HepG2 (cell line): ENCODE results near the gene NOSIP. TPM values are rescaled to one million over a fixed set of nuclear protein-coding genes. Genes with fewer than 3 reads are reported as not detected.

Experiments used
- ATAC-seq: fragments of 200-7000 bp; cut with Tn5 transposase; 3 replicates; pipeline ENCODE4 v1.9.1; 2020; ENCODE audit warnings: mild to moderate bottlenecking, moderate library complexity
- BruUV-seq: library from RNA; stranded (reverse); fragments of 400-500 nt; replicated peaks from 2 replicates; lab custom pipeline; 2021; lab: Mats Ljungman, UMichigan
- CTCF ChIA-PET: fragments of 300-600 bp; formaldehyde crosslinking; extraction: SDS; loops from one replicate; lab custom pipeline; 2021; ENCODE audit warnings: low total read pairs, inconsistent platforms, low intra/inter-chr PET ratio; lab: Yijun Ruan, JAX
- POLR2A ChIA-PET: fragments of 350-600 bp; sonication (Branson Sonifier 250); formaldehyde crosslinking; loops from one replicate; lab custom pipeline; 2020; ENCODE audit warnings: antibody characterized with exemption, inconsistent platforms; lab: Yijun Ruan, JAX
- DNase-seq: peaks from one replicate; pipeline ENCODE4 v3.0.0-alpha.2; 2015; ENCODE audit warnings: low spot score
- FAIRE-seq: peaks from 3 replicates; lab custom pipeline; 2011; peaks lifted over from hg19 to GRCh38; lab: Jason Lieb, UNC
- H2AFZ ChIP-seq: one replicate; pipeline ENCODE4 v1.6.1; 2011; ENCODE audit warnings: low read length, inconsistent platforms
- H3K27ac ChIP-seq: fragments of 300-600 bp; 3 replicates; pipeline ENCODE4 v1.8.0; 2011; ENCODE audit warnings: mixed run types, mild to moderate bottlenecking, mixed read lengths, low read length, inconsistent platforms; ENCODE audit not compliant: insufficient read depth; ENCODE audit errors: extremely low read length
- H3K27me3 ChIP-seq, 2 experiments: fragments of 200-600 bp in 1 of 2; 2 replicates in 1 of 2; 3 replicates in 1 of 2; pipeline versions ENCODE4 v1.6.0 to v1.8.0; 2011; ENCODE audit warnings: low read length in 2 of 2, mild to moderate bottlenecking in 2 of 2, moderate library complexity in 2 of 2, inconsistent platforms in 1 of 2; ENCODE audit not compliant: insufficient read depth in 2 of 2, control insufficient read depth in 1 of 2
- H3K36me3 ChIP-seq, 2 experiments: fragments of 200-600 bp in 1 of 2; replicated peaks in 1 of 2; 2 replicates in 1 of 2; 3 replicates in 1 of 2; pipeline versions ENCODE4 v1.5.1 to v1.8.0; 2011; ENCODE audit warnings: low read length in 2 of 2, inconsistent platforms in 1 of 2; ENCODE audit not compliant: insufficient read depth in 2 of 2, control insufficient read depth in 1 of 2
- H3K4me1 ChIP-seq: 2 replicates; pipeline ENCODE4 v1.5.1; 2012; ENCODE audit warnings: low read length, inconsistent platforms; ENCODE audit not compliant: insufficient read depth
- H3K4me2 ChIP-seq: 2 replicates; pipeline ENCODE4 v1.6.0; 2011; ENCODE audit warnings: low read depth, low read length, inconsistent platforms
- H3K4me3 ChIP-seq, 3 experiments: fragments of 200-600 bp in 1 of 3; sonication (generic), shearing (Covaris generic) in 1 of 3; replicated peaks in 1 of 3; 2 replicates each; pipeline ENCODE4 v1.5.1; 2011 to 2016; ENCODE audit warnings: low read length in 3 of 3, inconsistent platforms in 2 of 3, low read depth in 2 of 3, mild to moderate bottlenecking in 2 of 3, control low read depth in 1 of 3, mixed read lengths in 1 of 3; ENCODE audit not compliant: insufficient read depth in 1 of 3
- H3K79me2 ChIP-seq: one replicate; pipeline ENCODE4 v1.6.1; 2011; ENCODE audit warnings: low read length, inconsistent platforms; ENCODE audit not compliant: insufficient read depth
- H3K9ac ChIP-seq: 2 replicates; pipeline ENCODE4 v1.6.0; 2011; ENCODE audit warnings: mild to moderate bottlenecking, low read depth, low read length, inconsistent platforms; ENCODE audit not compliant: insufficient read depth
- H3K9me3 ChIP-seq: 2 replicates; pipeline ENCODE4 v1.5.1; 2012; ENCODE audit warnings: mild to moderate bottlenecking, low read length
- H4K20me1 ChIP-seq: 2 replicates; pipeline ENCODE4 v1.6.0; 2011; ENCODE audit warnings: inconsistent platforms, mild to moderate bottlenecking, low read length, moderate library complexity; ENCODE audit not compliant: insufficient read depth
- ATF7-NPFF ChIP-seq: sonication (generic); formaldehyde crosslinking; IDR thresholded peaks from 2 replicates; pipeline ENCODE4 v1.8.1; 2023; ENCODE audit warnings: mild to moderate bottlenecking, low read depth, missing genetic modification reagents, moderate library complexity
- HNRNPUL1 ChIP-seq: fragments of 200-400 bp; formaldehyde crosslinking; IDR thresholded peaks from 2 replicates; pipeline ENCODE4 v1.6.1; 2017; ENCODE audit warnings: low read depth, mild to moderate bottlenecking, low read length, moderate library complexity
- MED13 ChIP-seq: sonication (generic); formaldehyde crosslinking; IDR thresholded peaks from 2 replicates; pipeline ENCODE4 v1.5.0; 2020; ENCODE audit warnings: missing genetic modification reagents
- POLR2AphosphoS2 ChIP-seq: IDR thresholded peaks from 2 replicates; pipeline ENCODE4 v1.6.1; 2011; ENCODE audit warnings: low read depth, low read length, improper control_type of control experiment
- SAP130 ChIP-seq: IDR thresholded peaks from 2 replicates; pipeline ENCODE4 v1.6.1; 2016; ENCODE audit warnings: low read depth
- SRY ChIP-seq: sonication (generic); formaldehyde crosslinking; IDR thresholded peaks from 2 replicates; pipeline ENCODE4 v1.8.0; 2022; ENCODE audit warnings: mild to moderate bottlenecking, missing genetic modification reagents
- THYN1 ChIP-seq: sonication (generic); formaldehyde crosslinking; IDR thresholded peaks from 2 replicates; pipeline ENCODE4 v1.8.1; 2023; ENCODE audit warnings: low read depth, mild to moderate bottlenecking, moderate library complexity, missing genetic modification reagents, borderline replicate concordance
- XBP1 ChIP-seq: sonication (generic); formaldehyde crosslinking; IDR thresholded peaks from 2 replicates; pipeline ENCODE4 v1.5.0; 2020; ENCODE audit warnings: missing genetic modification reagents
- ZBTB14 ChIP-seq: sonication (generic); formaldehyde crosslinking; IDR thresholded peaks from 2 replicates; pipeline ENCODE4 v1.4.0; 2020; ENCODE audit warnings: missing genetic modification reagents
- ZBTB20 ChIP-seq: sonication (generic); formaldehyde crosslinking; IDR thresholded peaks from 2 replicates; pipeline ENCODE4 v1.8.1; 2023; ENCODE audit warnings: missing genetic modification reagents, low read depth, mild to moderate bottlenecking, borderline replicate concordance
- ZNF101 ChIP-seq: sonication (generic); formaldehyde crosslinking; IDR thresholded peaks from 2 replicates; pipeline ENCODE4 v1.4.0; 2020; ENCODE audit warnings: mild to moderate bottlenecking, low read depth, missing genetic modification reagents, borderline replicate concordance
- ZNF3 ChIP-seq: IDR thresholded peaks from 2 replicates; pipeline ENCODE4 v1.7.0; 2017; ENCODE audit warnings: inconsistent platforms
- ZNF329 ChIP-seq: sonication (generic); formaldehyde crosslinking; IDR thresholded peaks from 2 replicates; pipeline ENCODE4 v1.9.0; 2021; ENCODE audit warnings: low read depth, mild to moderate bottlenecking, missing genetic modification reagents
- ZNF513 ChIP-seq: sonication (generic); formaldehyde crosslinking; conservative IDR thresholded peaks from 2 replicates; pipeline ENCODE4 v1.5.0; 2020; ENCODE audit warnings: missing genetic modification reagents
- ZNF713 ChIP-seq: sonication (generic); formaldehyde crosslinking; IDR thresholded peaks from 2 replicates; pipeline ENCODE4 v1.4.0; 2020; ENCODE audit warnings: mild to moderate bottlenecking, missing genetic modification reagents
- ZNF782 ChIP-seq: sonication (generic); formaldehyde crosslinking; IDR thresholded peaks from 2 replicates; pipeline ENCODE4 v1.4.0; 2020; ENCODE audit warnings: missing genetic modification reagents, mild to moderate bottlenecking, borderline replicate concordance
- ZNF850 ChIP-seq: sonication (generic); formaldehyde crosslinking; conservative IDR thresholded peaks from 2 replicates; pipeline ENCODE4 v1.9.0; 2021; ENCODE audit warnings: mild to moderate bottlenecking, missing genetic modification reagents
- WGBS: methylation state at CpG from one replicate; pipeline ENCODE4 v1.1.6; 2017; ENCODE audit warnings: low lambda C conversion rate; 5-methylcytosine and 5-hydroxymethylcytosine counted together
- in situ Hi-C: cut with HindIII; loops from 2 replicates; pipeline ENCODE4 v1.10.0; 2017; ENCODE audit warnings: low pct_unique_long_range_greater_than_20kb; ENCODE audit not compliant: extremely low pct_ligation_motif_present
- intact Hi-C: fragments of 100-400 bp; cut with micrococcal nuclease; formaldehyde crosslinking; loops from one replicate; pipeline ENCODE4 v1.10.0; 2022; ENCODE audit not compliant: unreplicated experiment
- polyA plus RNA-seq, 8 experiments: library from polyadenylated mRNA; depleted of rRNA in 3 of 8; stranded (reverse) in 7 of 8; unstranded in 1 of 8; fragments of >200 nt; fragmentation: Illumina TruSeq in 4 of 8; extraction: Trizol in 4 of 8; gene quantifications; 2 replicates each; pipeline versions ENCODE4 v1.2.1 to v1.2.3, GENCODE V29; 2011 to 2016; ENCODE audit warnings: low read depth in 4 of 8, missing spikeins in 1 of 8, mixed read lengths in 1 of 8; ENCODE audit not compliant: insufficient read depth in 1 of 8
- total RNA-seq, 5 experiments: library from RNA; depleted of rRNA; stranded (reverse); fragments of >200 nt; fragmentation: Illumina TruSeq; extraction: Trizol; gene quantifications; 2 replicates each; pipeline ENCODE4 v1.2.3, GENCODE V29; 2016; ENCODE audit warnings: low read depth in 1 of 5
- TF ChIP-seq, protein P1 (sequence below): sonication (generic); formaldehyde crosslinking; IDR thresholded peaks from 2 replicates; pipeline ENCODE4 v1.4.0; 2020; ENCODE audit warnings: mild to moderate bottlenecking, missing genetic modification reagents

NOSIP gene
- total and polyA plus RNA-seq, 2 of the 13 experiments (the other 11 are each of a cell fraction or from before 2014, with no cell fraction given): 54.3 to 78.0 TPM

- no peak overlapping the region for H3K9ac ChIP-seq
- in situ Hi-C loops: no loop called here
- ChIA-PET CTCF (interaction anchor here (1.2 kb wide), 1 partner anchor 36 kb away, joined by 3 read pairs; no protein-coding TSS in a partner anchor), POLR2A (interaction anchor here (0.6 to 0.9 kb wide), 2 partner anchors 26 to 32 kb away, joined by 3 to 4 read pairs; partner anchors contain the start of gene FCGRT)
- intact Hi-C loops: no loop called here
- no peak overlapping the region for H3K4me2 ChIP-seq
- no peak overlapping the region for H2AFZ ChIP-seq
- no peaks in the 10 kb centered on the region for H3K4me1 ChIP-seq
- 83% methylated on average over 3 of the region's 5 CpGs for WGBS
- BruUV-seq: no TSS peak
- ATAC-seq (no peak), DNase-seq (no peak), FAIRE-seq (no peak)
- TF ChIP-seq MED13 (CRISPR knock-in tag) (no peak), SAP130 (no peak), ZNF329 (CRISPR knock-in tag) (no peak), ZBTB20 (CRISPR knock-in tag) (no peak), ZNF101 (CRISPR knock-in tag) (no peak), HNRNPUL1 (no peak), ZNF850 (CRISPR knock-in tag) (no peak), ZNF782 (no peak), POLR2AphosphoS2 (no peak), ZBTB14 (no peak), ZNF3 (CRISPR knock-in tag) (no peak), XBP1 (no peak), THYN1 (no peak), ZNF713 (CRISPR knock-in tag) (no peak), ATF7-NPFF (CRISPR knock-in tag) (no peak), ZNF513 (CRISPR knock-in tag) (no peak), SRY (CRISPR knock-in tag) (no peak)
- TF ChIP-seq, protein P1, sequence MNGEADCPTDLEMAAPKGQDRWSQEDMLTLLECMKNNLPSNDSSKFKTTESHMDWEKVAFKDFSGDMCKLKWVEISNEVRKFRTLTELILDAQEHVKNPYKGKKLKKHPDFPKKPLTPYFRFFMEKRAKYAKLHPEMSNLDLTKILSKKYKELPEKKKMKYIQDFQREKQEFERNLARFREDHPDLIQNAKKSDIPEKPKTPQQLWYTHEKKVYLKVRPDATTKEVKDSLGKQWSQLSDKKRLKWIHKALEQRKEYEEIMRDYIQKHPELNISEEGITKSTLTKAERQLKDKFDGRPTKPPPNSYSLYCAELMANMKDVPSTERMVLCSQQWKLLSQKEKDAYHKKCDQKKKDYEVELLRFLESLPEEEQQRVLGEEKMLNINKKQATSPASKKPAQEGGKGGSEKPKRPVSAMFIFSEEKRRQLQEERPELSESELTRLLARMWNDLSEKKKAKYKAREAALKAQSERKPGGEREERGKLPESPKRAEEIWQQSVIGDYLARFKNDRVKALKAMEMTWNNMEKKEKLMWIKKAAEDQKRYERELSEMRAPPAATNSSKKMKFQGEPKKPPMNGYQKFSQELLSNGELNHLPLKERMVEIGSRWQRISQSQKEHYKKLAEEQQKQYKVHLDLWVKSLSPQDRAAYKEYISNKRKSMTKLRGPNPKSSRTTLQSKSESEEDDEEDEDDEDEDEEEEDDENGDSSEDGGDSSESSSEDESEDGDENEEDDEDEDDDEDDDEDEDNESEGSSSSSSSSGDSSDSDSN: no peak
- H3K4me3 ChIP-seq: no peak overlapping the region
- H4K20me1 ChIP-seq: no peaks in the 10 kb centered on the region
- no peaks in the 10 kb centered on the region for H3K9me3 ChIP-seq
- H3K36me3 ChIP-seq: peaks cover 8 to 30% of the 10 kb centered on the region in 2 experiments
- no peak overlapping the region for H3K27ac ChIP-seq
- no peaks in the 10 kb centered on the region for H3K27me3 ChIP-seq
- H3K79me2 ChIP-seq: no peaks in the 10 kb centered on the region
Measured at GRCh38 chr19:49538643-49539042, 41.7 kb downstream of the NOSIP start.
